Skin of body (tissue), 2 donors: ENCODE data around the gene ZFP42. TPM values are rescaled to one million over a fixed set of nuclear protein-coding genes. Genes with fewer than 3 reads are reported as not detected.
"Not testable (repeated sequence)": the region's sequence is repeated elsewhere in the genome, so short reads cannot be mapped to it uniquely, and the experiment has no call there.

Source experiments
- DNase-seq: peaks from one replicate; lab custom pipeline; 2025; lab: John Stamatoyannopoulos, UW
- total RNA-seq: library from RNA; depleted of rRNA; stranded (reverse); fragments of >200 nt; gene quantifications from one replicate; pipeline ENCODE4 v1.2.3, GENCODE V29; 2014

ZFP42 gene
- 1.4 TPM for total RNA-seq

DNA sequence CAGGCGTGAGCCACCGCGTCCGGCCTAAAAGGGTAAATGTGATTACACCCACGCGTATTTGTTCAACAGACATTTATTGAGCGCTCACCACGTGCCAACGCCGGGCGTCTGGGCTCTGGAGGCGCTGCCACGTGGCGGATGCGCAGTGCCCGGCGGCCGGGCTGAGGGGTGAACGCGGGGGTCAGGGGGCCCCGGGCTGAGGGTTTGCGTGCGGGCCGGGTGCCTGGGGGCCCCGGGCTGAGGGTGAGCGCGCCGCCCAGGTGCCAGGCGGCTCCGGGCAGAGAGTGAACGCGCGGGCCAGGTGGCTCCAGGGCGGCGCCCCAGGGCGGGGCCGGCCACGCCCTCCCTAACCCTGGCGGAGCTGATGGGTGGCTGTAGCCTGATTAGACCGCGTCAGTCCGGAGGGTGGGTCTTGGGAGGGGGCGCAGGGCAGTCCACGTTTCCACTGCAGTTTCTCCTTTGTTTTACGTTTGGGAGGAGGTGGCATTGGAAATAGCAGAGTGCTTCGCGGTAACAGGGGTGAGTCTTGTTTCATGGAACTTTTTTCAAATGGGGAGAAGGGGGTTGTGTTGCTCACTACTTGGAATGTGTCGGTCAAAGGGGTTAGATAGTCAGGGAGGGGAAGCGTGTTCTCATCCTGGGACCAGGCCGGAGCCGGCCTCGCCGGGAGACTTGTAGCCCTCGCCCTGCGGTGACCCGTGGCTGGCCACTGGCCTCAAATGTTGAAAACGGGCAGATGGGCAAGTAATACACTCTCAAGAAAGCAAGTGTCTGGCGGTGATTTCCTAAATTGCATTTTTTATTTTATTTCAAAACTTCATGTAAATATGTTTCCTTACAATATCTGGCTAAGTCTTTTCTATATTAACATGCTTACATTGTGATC lies at the start of gene ZFP42:
Gene ZFP42 (plus strand): TSS at position 450 of the 886 bp plus-strand sequence. CDS start 7,037 bp downstream, outside the sequence.
- DNase-seq = no peak

DNA sequence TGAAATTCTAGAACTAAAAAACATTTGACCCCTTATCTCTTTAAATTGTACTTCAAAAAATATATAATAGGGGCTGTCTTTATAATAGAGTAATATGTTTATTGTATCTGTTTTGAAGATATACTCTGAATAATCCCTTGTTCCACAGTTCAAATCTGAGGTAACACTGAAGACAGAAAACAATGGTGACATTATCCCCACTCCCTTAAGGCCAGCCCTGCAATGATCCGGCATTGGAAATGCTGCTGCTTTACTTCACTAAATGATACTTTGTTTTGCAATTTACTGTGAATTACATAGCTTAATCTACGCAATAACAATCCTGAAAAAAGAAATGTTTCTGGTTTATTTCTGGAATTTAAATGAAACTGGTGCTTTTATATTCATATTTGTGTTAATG lies 34.4 kb upstream of the ZFP42 start:
- no peak for DNase-seq

DNA sequence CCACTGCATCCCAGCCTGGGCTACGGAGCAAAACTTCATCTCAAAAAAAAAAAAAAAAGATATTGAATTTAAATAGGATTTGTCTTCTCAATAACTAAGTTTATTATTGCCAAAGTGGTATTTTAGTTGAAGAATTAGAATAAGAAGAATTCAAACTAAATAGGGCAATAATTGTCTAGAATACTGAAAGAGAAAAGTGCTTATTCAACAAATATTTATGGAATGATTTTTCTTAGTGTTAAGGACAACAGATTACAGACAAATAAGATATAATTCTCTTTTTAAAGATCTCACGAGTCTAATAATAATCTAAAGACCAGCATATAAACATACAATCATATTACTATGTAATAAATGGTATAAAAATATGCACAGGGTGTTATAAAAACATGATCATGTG lies 33.6 kb upstream of the ZFP42 start:
- DNase-seq = no peak

DNA sequence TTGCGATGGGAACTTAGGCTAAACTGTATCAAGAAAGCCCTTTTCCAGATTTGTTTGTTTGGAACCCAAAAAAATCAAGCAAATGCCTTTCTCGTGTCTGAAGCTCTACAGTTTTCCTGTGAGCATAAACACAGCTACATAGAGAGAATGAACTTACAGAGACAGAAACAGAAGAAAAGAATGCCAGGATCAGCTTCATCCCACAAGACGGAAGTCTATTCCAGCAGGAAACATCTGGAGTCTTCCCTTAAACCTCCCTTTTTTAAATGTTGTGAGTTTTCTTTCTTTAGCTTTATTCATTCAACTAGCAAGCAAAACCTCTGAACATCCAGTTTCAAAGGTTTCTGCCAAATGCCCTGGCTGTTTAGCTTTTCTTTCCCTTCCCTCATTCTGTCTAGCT lies 32.6 kb upstream of the ZFP42 start:
- peak; percentile 15 for DNase-seq

DNA sequence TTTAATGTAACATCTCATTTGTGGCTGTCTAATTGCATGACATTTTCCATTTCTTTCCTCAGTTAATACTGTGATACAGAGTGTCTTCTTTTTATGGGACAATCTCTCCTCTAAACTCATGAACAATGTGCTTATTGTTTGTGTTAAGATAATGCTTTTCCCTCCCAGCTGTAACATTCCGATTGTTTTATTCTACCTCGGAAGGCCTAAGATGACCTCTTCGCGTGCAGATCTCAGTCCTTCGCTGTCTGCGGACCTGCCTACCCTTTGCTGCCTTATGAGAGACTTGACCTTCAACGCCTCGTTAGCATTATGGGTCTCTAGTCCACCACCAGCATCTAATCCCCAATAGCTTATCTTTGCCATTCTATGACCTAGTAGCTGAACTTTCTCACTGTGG lies 29.8 kb upstream of the ZFP42 start:
- DNase-seq = no peak

DNA sequence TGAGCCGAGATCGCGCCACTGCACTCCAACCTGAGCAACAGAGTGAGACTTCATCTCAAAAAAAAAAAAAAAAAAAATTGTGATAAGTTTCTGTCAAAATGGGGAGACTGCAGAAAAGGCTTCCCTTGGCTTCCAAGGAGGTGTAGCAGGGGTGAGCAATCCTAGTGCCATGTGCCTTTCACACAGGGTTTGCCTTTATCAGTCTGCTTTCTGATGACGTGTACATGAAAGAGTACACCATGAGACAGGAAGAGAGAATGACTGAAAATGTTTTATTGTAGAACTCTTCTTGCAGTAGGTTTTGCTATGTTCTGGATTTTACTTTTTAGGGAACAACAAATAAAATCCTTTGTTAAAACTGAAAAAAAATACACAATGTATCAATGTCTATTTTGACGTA lies 23.4 kb upstream of the ZFP42 start:
- no peak for DNase-seq

DNA sequence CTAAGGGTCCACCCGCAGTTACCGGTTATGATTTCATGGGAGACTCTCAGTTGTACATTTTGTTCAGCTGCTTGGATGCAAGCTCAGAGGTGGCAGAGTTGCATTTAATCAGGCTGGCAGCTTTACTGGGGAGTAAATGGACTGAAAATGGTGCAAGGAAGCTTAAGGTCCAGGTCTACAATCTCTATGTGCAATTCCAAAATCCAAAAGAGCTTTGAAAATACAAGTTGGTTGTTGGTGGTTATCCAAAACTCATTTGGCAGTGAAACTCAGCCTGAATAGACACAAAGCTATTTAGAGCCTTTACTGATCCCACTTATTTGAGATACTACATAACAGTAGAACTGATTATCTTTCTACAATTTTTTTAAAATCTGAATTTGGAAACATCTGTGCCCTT lies 11.8 kb upstream of the ZFP42 start:
- no peak for DNase-seq

DNA sequence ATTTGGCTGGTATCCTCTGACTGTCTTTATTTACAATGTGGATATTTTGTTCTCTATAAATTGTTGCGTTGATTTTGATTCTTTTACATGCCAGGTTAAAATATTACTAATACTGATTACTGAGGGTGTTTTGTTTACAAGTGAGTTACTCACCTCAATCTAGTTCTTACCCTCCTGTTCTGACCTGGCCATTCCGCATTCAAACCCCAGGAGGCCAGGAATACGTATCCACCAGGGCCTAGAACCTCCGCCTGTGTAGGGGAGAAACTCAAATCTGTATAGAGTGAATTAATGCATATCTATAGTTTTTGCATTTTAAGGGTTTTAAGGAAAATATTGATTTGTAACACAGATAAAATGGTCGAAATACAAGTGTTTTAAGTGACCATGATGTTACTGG lies 2.6 kb upstream of the ZFP42 start:
- no peak for DNase-seq

DNA sequence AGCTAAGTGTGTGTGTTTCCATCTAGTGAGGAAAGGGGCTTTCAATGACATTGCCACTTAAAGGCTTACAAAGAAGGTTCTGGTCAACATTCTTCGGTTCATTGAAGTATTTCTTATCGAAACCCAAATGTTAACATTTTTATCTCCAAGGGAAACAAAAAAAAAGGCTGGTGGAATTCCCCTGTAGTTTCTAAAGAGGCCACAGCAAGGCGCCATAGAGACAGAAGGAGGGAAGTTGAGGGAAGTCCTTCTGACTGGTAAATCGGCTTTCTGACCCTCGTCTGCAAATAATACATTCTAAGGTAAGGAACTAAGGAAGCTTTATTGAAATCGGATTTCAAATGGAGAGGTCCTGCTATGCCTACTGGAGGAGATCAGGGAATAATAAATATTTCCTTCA lies 1.7 kb upstream of the ZFP42 start:
- no peak for DNase-seq

DNA sequence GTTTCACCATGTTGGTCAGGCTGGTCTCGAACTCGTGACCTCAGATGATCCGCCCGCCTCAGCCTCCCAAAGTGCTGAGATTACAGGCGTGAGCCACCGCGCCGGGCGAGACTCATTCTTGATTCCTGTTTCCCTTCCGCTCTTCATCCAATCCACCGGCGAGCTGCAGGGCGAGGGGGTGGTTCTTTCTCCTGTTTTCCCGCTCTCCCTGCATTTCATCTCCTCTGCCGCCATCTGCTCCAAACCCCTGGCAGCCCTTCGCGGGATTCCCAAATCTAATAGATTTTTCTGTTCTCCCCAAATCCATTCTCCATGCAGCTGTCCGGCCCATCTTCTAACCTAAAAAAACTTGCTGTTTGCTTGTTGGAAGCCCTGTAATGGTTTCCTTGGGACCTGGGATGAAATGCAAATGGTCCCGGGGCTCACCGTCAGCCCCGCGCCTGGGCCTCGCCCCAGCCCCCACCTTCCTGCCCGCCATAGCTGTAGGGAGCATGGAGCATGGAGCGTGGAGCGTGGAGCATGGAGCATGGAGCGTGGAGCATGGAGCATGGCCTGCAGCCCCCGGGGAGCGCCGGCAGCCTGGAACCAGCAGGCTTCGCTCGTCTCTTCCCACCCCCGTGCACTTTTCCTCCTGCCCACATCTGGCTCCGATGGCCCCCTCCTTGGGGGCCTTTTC lies 1.1 kb downstream of the ZFP42 start:
- no peak for DNase-seq

DNA sequence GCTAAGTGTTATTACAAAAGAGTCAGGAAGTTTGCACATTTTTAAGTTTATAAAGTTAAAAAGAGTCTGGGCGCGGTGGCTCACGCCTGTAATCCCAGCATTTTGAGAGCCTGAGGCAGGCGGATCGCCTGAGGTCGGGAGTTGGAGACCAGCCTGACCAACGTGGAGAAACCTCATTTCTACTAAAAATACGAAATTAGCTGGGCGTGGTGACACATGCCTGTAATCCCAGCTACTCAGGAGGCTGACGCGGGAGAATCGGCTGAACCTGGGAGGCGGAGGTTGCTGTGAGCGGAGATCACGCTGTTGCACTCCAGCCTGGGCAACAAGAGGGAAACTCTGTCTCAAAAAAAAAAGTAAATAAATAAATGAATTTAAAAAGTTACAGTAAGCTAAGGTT lies 2.4 kb downstream of the ZFP42 start:
- DNase-seq = not testable (repeated sequence)

DNA sequence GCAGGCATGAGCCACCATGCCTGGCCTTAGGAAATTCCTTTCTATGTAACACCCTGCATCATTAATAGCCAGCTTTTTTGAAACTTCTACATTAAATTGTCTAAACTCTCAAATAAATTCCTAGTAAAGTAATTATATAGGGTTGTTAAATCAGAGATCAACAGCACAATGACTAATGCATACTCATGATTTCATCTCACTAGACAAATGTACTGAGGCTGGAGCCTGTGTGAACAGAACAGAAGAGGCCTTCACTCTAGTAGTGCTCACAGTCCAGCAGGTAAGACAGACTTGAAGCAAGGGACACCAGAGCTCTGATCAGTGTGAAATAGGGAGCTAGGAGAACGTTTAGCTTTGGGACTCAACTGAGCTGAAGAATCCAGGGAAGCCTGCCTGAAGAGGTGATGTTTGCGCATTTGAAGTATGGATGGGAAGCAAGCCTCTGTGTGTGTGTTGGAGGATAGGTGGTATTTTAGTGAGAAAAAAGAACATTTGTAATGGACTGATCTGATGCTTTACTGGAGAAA lies 3.9 kb downstream of the ZFP42 start:
- no peak for DNase-seq

DNA sequence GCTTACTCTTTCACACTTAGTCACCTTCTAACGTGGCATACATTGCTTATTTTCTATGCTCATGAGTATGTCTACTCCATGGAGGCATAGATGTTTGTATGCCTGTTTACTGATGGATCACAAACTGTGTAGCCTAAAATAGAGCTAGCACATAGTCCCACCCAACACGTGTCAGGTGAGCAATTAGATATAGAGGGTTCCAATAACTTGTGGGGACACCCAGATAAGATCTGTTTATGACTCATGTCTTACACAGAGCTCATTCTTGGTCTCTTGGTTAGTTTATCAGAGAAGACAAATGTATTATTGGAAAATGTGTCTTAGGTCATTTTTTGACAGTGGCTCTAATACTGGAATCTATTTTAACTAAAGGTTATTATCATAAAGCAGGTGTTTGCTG lies 6.8 kb downstream of the ZFP42 start:
- no peak for DNase-seq

DNA sequence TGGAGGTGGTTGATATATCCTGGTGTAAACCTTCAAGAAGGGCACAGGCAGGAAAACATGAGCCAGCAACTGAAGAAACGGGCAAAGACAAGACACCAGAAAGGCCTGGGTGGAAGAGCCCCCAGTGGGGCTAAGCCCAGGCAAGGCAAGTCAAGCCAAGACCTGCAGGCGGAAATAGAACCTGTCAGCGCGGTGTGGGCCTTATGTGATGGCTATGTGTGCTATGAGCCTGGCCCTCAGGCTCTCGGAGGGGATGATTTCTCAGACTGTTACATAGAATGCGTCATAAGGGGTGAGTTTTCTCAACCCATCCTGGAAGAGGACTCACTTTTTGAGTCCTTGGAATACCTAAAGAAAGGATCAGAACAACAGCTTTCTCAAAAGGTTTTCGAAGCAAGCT lies 7.2 kb downstream of the ZFP42 start:
- DNase-seq = no peak

DNA sequence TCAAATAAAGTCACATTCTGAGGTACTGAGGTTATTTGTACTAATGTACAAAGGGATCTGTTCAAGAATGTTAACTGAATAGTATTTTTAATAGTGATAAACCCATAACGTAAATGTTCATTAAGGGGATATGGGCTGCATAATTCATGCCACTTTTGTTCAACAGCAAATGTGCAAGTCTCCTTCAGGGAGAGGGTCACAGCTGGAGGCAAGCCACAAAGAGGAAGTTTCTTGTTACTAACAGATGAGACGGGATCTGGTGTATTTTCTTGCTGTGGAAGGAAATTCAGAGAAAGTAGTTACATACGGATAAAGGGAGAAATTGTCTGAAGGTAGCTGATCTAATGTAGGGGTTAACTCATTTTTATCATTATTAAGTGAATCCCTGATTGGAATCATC lies 10.0 kb downstream of the ZFP42 start:
- DNase-seq = no peak

DNA sequence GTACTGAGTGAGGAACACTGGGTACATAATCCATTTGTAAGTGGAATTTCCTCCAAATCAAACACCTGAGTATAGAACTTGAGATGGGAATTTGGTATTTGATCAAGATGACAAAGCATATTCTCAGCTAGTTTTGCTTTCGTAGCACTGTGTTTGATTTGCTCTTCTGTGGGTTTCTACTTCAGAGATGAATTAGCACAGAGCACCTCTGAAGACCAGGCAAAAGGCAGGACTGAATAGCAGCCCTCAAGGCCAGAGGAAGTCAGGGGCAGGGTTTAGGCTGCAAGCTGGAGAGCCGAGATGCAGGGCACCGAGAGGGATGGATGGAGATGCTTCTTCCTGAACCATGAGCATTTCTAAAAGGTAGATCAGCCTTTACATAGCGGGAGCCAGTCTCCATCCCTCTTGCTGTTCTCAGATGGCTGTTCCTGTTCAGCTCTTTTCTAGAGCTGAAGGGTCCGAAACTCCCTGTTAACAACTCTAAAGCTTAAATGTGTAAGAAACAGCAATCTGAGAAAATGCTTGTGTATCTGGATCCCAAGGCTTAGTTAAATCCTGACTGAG lies 10.8 kb downstream of the ZFP42 start:
- DNase-seq = no peak

DNA sequence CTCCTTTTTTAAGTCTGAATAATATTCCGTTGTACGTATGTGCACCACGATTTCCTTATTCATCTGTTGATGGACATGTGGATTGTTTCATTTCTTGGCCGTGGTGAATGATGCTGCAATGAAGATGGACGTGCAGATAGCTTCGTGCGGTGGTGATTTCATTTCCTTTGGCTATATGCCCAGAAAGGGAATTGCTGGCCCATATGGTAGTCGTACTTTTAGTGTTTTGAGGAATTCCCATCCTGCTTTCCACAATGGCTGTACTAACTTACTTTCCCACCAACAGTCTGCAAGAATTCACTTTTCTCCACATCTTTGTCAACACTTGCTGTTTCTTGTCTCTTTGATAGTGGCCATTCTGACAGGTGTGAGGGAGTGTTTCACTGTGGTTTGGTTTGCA lies 12.8 kb downstream of the ZFP42 start:
- peak; percentile 28 for DNase-seq

DNA sequence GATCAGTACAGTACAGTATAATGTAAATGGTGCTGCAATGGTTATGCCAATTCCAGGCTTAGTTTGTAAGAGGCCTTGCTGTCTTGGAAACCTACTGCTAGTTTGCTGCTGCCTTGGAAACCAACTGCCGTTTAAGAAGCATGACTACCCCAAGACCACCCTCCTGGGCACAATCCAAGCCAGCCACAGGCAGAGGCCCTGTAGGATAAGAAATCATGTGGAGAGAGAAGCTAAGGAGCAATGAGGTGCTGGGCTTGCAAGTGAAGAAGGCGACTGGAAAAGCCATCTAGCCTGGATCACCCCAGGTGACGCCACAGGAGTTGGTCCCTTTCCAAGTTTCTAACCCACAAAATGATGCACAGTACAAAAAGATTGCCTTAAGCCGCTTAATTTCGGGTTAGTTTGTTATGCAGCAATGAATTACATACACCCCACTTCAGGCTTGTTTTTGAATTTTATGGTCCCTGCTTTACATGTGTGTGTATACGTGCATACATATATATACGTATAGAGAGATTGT lies 16.9 kb downstream of the ZFP42 start:
- no peak for DNase-seq

DNA sequence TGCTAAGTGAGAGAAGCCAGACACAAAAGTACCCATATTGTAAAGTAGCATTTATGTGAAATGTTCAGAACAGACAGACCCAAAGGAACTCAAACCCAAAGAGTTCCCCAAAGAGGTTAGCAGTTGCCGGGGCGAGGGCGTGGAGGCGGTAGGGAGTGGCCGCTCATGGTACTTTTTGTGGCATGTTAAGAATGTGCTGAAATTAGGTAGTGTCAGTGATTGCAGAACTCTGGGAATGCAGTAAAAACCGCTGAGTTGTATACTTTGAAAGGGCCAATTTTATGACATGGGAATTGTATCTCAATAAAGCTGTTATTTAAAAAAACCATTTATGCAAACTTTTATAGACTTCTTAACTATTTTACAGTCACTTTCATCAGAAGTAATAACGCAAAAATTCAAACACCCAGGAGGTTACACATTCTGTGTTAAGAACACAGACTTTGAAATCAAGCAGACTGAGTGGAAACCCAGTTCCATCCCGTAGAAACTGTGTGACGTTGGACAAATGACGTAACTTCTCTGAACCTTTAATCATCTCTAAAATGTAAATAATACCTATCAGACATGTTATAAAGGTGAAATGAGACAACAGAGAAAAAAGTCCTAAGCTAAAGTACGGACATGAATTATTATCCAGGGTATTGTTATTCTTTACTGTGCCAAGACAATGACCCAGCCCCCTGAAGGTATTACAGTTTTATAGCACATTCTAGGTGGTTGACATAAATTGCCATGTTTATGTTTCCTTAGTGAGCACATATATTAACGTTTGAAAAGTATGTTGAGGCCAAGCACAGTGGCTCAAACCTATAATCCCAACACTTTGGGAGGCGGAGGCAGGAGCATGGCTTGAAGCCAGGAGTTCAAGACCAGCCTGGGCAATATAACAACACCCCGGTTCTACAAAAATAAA lies 19.7 kb downstream of the ZFP42 start:
- DNase-seq = no peak

DNA sequence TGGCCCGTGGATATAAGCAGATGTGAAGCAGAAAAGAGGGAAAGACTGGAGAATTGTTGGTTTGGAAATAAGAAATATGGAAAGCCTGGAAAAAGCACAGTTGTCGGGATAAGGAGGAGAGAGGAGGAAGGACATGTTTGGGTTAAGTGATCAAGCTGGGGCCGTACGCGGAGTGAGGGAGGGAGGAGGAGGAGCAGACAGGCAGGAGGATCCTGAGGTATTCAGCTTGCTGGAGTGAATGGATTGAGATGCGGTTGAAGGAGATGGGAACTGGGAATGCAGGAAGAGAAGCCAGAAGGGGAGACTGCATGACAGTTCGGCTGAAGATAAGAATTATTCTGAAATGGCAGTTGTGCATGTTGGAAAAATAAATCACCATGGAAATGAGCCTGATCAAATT lies 21.2 kb downstream of the ZFP42 start:
- no peak for DNase-seq

DNA sequence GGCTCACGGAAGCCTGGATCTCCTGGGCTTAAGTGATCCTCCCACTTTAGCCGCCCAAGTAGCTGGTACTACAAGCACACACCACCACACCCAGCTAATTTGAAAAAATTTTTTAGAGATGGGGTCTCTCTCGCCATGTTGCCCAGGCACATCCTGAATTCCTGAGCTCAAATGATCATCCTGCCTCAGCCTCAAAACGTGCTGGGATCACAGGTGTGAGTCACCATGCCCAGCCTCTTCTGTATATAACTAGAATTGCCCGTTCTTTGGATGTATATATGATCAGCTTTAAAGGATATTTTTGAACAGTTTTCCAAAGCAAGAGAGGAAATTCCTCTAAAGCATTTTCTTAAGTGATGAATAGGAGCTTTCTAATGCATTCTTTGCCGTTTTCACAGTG lies 22.7 kb downstream of the ZFP42 start:
- no peak for DNase-seq
